Activated naive CD4-positive, alpha-beta T cell treated with anti-CD3 and anti-CD28 coated beads for 36 hours (primary cell): ENCODE measurements around the gene HSPG2. TPM values are rescaled to one million over a fixed set of nuclear protein-coding genes. Genes with fewer than 3 reads are reported as not detected.

Source experiments
- CTCF ChIA-PET: fragments of 350-600 bp; sonication (Branson Sonifier 250); formaldehyde crosslinking; loops from one replicate; lab custom pipeline; 2021; ENCODE audit warnings: antibody characterized with exemption; lab: Charles Lee
- DNase-seq: peaks from one replicate; pipeline ENCODE4 v3.0.0-alpha.2; 2020
- H3K27ac Mint-ChIP-seq: one replicate; pipeline ENCODE4 v1.8.0; 2021; ENCODE audit warnings: mild to moderate bottlenecking, mixed read lengths
- H3K27me3 Mint-ChIP-seq: one replicate; pipeline ENCODE4 v1.8.0; 2021; ENCODE audit warnings: low read depth, mixed read lengths
- H3K36me3 Mint-ChIP-seq: one replicate; pipeline ENCODE4 v1.8.0; 2021; ENCODE audit warnings: low read depth, mixed read lengths
- H3K4me1 Mint-ChIP-seq: one replicate; pipeline ENCODE4 v1.8.0; 2021; ENCODE audit warnings: low read depth, mixed read lengths
- H3K4me3 Mint-ChIP-seq: one replicate; pipeline ENCODE4 v1.8.0; 2021; ENCODE audit warnings: mild to moderate bottlenecking, moderate library complexity, mixed read lengths
- H3K9me3 Mint-ChIP-seq: one replicate; pipeline ENCODE4 v1.8.0; 2021; ENCODE audit warnings: mixed read lengths
- intact Hi-C: fragments of 100-400 bp; cut with micrococcal nuclease; formaldehyde crosslinking; loops from one replicate; pipeline ENCODE4 v1.15.1; 2023
- total RNA-seq, 2 experiments: library from RNA; stranded (reverse); gene quantifications; one replicate each; pipeline ENCODE4 v1.2.3, GENCODE V29; 2021

The HSPG2 gene
- total RNA-seq, 2 experiments from 2014 or later: 4.5 to 4.9 TPM

- peak; percentile 38 for DNase-seq
- no peaks in the 10 kb centered on the region for H3K36me3 Mint-ChIP-seq
- H3K27me3 Mint-ChIP-seq: no peaks in the 10 kb centered on the region
- peaks cover 17% of the 10 kb centered on the region for H3K4me1 Mint-ChIP-seq
- H3K4me3 Mint-ChIP-seq: no peak overlapping the region
- no peaks in the 10 kb centered on the region for H3K9me3 Mint-ChIP-seq
- intact Hi-C loops: no loop called here
- CTCF ChIA-PET: no interaction called here
- no peak overlapping the region for H3K27ac Mint-ChIP-seq
These were observed 32.2 kb downstream of the HSPG2 start for GRCh38 chr1:21904704-21905520.

DNA sequence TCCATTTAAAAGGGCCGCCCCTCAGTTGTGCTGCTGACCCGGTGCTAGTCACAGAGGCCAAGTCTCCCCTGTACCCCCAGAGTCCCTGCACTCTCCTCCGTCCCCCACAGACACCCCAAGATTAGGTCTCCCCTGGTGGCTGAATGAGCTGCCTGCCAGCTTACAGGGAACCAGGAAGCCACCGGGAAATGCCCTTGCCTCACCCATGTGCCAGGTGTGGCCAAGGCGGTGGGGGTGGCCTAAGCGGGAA is 32.7 kb downstream of the HSPG2 start:
- no peaks in the 10 kb centered on the region for H3K36me3 Mint-ChIP-seq
- H3K27me3 Mint-ChIP-seq: no peaks in the 10 kb centered on the region
- no peak overlapping the region for H3K4me3 Mint-ChIP-seq
- no peaks in the 10 kb centered on the region for H3K9me3 Mint-ChIP-seq
- H3K27ac Mint-ChIP-seq: no peak overlapping the region
- CTCF ChIA-PET: no interaction called here
- H3K4me1 Mint-ChIP-seq: peaks cover 11% of the 10 kb centered on the region
- intact Hi-C loops: no loop called here
- DNase-seq: no peak

DNA sequence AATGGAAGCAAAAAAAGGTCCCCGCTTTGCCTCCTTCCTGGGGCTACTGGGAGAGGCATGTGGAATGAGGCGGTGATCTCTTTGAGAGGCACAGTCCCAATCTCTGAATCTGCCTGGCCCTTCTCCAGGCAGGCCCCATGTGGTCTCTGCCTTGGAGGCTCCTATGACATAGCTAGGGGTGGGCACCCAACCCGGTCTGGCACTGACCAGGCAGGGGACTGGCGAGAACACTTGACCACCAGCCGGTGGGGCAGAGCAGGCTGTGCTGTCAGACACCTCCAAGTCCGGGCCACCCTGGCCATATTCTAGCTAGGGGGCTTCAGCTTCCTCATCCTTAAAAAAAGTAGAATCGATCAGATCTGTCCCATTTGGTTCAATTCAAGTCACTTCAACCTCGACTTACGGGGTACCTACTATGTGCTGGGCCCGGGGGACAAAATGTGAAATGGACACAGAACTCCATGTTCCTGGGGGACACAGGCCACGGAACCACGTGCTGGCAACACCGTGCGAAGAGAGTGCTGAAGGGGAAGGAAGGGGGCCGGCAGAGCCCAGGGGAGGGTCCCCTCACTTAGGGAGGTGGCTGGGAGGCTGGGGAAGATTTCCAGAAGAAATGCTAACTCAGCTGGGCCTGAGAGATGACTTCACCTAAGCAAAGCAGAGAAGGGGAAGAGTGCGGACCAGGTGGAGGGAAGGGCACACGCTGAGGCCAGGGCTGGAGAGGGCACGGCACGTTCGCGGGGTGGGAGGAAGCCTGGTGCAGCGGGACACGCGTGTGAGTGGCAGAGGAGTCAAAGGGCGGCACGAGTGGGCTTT is 33.3 kb downstream of the HSPG2 start:
- H3K36me3 Mint-ChIP-seq: no peaks in the 10 kb centered on the region
- CTCF ChIA-PET: no interaction called here
- H3K9me3 Mint-ChIP-seq: no peaks in the 10 kb centered on the region
- no peak overlapping the region for H3K4me3 Mint-ChIP-seq
- no peak for DNase-seq
- intact Hi-C loops: no loop called here
- no peaks in the 10 kb centered on the region for H3K27me3 Mint-ChIP-seq
- H3K4me1 Mint-ChIP-seq: peaks cover 9% of the 10 kb centered on the region
- no peak overlapping the region for H3K27ac Mint-ChIP-seq

DNA sequence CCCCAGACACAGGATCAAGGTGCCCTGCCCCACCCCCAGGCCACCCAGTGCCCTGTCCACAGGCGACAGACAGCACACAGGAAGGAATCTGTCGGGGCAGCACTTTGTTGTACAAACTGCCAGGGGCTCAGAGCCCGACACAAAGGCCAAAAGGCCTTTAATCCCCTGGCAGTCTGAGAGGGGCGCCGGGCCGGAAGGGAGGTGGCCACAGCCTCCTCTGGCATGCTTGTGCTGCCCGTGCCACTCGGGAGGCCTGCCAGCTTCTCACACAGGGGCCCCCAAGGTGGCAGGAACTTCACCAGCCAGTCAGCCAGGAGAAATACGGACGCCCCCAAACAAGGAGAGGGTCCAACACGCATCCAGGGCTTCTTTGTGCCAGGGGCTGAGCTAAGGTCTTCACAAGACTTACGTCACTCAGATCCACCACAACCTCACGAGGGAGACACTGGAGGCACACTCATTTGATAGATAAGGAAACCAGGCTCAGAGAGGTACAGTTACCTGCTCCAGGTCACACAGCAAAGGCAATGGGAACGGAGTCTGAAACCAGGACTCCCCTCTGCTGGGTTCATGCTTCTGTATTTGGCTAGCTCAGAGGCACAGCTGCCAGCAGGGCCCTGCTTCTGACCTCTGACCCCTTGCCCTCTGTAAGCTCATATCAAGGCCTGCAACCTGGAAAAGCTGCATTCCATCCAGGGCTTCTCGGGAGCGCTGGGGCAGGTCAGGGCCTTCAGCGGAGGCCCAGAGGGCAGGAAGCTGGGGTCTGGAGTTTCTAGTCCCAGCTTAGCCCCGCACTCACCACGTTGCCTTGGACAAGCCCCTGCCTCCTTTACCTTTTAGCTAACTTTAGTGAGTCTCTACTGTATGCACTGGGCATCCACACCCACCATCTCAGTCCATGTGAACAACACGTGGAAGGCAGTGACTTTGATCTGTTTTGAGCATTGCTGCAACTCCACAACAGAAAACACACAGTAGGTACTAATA is 34.8 kb downstream of the HSPG2 start:
- H3K9me3 Mint-ChIP-seq: no peaks in the 10 kb centered on the region
- no peaks in the 10 kb centered on the region for H3K27me3 Mint-ChIP-seq
- no peaks in the 10 kb centered on the region for H3K36me3 Mint-ChIP-seq
- no peak overlapping the region for H3K4me3 Mint-ChIP-seq
- intact Hi-C loops: no loop called here
- H3K4me1 Mint-ChIP-seq: peaks cover 9% of the 10 kb centered on the region
- CTCF ChIA-PET: interaction anchor here (0.6 to 0.8 kb wide), 3 partner anchors 54 to 241 kb away, joined by 3 read pairs; no protein-coding TSS in a partner anchor
- DNase-seq: no peak
- no peak overlapping the region for H3K27ac Mint-ChIP-seq

- DNase-seq: no peak
- no peak overlapping the region for H3K4me3 Mint-ChIP-seq
- peaks cover 9% of the 10 kb centered on the region for H3K4me1 Mint-ChIP-seq
- no peaks in the 10 kb centered on the region for H3K27me3 Mint-ChIP-seq
- no peak overlapping the region for H3K27ac Mint-ChIP-seq
- H3K9me3 Mint-ChIP-seq: no peaks in the 10 kb centered on the region
- CTCF ChIA-PET: no interaction called here
- no peaks in the 10 kb centered on the region for H3K36me3 Mint-ChIP-seq
- intact Hi-C loops: no loop called here
These were observed 35.6 kb downstream of the HSPG2 start for GRCh38 chr1:21901473-21901847.

DNA sequence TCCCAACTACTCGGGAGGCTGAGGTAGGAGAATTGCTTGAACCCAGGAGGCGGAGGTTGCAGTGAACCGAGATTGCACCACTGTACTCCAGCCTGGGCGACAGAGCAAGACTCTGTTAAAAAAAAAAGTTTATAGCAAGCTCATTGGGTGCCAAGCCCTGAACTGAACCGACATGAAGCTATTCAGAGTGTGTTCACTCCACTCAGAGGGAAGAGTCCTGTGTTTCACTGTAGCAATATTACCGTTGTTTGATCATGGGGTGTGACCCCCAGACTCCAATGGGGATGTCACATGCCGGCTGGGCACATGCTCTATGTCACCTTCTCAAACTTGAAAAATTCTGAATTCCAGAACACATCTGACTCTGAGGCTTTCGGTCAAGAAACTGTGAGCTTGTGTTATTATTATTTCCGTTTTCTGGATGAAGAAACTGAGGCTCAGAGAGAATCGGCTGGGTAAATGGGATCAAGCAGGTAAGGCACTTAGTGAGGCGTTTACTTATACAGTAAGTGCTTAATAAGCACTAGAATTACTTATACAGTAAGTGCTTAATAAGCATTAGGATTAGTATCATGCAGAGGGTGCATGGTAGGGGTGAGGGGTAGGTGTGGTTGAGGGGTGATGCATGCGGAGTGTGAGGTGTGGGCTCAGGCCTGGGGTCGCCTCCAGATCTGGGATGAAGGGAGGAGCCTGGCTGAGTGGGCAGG is 36.2 kb downstream of the HSPG2 start:
- H3K27me3 Mint-ChIP-seq: no peaks in the 10 kb centered on the region
- intact Hi-C loops: no loop called here
- no peak overlapping the region for H3K27ac Mint-ChIP-seq
- CTCF ChIA-PET: no interaction called here
- H3K9me3 Mint-ChIP-seq: no peaks in the 10 kb centered on the region
- H3K36me3 Mint-ChIP-seq: no peaks in the 10 kb centered on the region
- no peak for DNase-seq
- H3K4me3 Mint-ChIP-seq: no peak overlapping the region
- peaks cover 9% of the 10 kb centered on the region for H3K4me1 Mint-ChIP-seq

- intact Hi-C loops: no loop called here
- Mint-ChIP-seq H3K27ac (no peak overlapping the region), H3K27me3 (no peaks in the 10 kb centered on the region), H3K4me3 (no peak overlapping the region), H3K4me1 (peaks cover 5% of the 10 kb centered on the region), H3K36me3 (no peaks in the 10 kb centered on the region), H3K9me3 (no peaks in the 10 kb centered on the region)
- DNase-seq: no peak
- CTCF ChIA-PET: no interaction called here
These were observed 37.1 kb downstream of the HSPG2 start for GRCh38 chr1:21899987-21900386.

DNA sequence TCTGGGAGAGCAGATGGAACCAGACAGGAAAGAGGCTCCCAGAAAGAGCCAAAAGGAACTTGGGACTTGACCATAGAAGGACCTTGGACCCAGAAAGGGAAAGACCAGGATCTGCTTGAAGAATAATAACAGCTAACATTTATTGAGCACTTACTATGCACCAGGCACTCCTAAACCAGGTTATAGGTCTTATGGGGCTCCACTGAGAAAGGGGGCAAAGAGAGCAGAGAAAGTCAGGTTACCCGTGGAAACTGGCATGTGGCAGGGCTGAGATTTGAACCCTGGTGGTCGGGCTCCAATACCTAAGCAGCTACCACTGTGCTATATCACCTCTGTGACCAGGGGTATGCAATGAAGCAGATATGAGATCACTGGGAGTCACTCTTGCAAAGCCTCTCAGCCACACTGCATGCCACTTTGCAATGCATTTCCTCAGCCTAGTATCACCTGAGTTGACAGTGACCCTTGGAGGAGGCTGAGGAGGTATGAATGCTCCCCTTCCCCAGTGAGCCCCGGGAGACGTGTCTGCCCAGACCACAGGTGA is 37.8 kb downstream of the HSPG2 start:
- no peak overlapping the region for H3K4me3 Mint-ChIP-seq
- no peaks in the 10 kb centered on the region for H3K36me3 Mint-ChIP-seq
- H3K9me3 Mint-ChIP-seq: no peaks in the 10 kb centered on the region
- CTCF ChIA-PET: no interaction called here
- intact Hi-C loops: no loop called here
- H3K27me3 Mint-ChIP-seq: no peaks in the 10 kb centered on the region
- no peak for DNase-seq
- no peak overlapping the region for H3K27ac Mint-ChIP-seq
- peaks cover 3% of the 10 kb centered on the region for H3K4me1 Mint-ChIP-seq

DNA sequence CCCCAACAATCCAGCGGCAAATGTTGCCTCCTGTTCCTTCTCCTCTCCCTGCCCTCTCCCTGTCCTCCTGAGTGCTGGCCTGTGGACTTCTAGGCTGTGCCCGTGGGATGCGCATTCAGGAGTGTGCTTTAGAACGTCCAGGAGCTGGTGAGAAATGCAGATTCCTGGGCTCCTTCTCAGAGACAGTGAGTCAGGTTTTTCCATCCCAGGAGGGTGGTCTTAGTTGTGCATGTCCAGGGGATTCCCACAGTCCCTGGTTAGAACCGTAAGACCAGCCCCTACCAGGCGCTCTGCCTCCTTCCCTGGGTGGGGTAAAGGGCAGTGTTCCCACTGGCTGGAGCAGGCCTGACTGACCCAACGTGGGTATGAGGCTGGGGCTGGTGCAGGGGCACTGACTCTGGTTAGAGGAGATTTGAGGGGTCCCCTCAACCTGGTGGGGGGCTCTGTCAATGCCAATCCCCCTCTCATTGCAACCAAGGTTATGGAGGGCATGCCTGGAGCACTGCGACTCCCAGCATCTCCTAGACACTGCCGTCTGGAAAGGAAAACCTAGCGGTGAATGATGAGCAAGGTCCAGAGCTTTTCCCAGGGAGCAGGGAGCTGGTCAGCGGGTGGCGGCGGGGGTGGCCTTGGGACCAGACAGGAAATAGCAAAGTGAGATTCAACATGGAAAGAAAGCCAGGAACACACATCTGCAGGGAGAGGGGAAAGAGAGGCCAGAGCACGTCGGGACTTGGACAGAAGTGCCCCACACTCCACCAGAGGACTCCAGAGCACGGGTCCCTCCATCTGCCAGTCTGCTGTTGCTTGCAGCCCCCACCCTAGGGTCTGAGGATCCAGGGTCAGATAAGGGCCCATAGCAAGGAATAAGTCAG is 38.5 kb downstream of the HSPG2 start:
- no peaks in the 10 kb centered on the region for H3K4me1 Mint-ChIP-seq
- no peak overlapping the region for H3K27ac Mint-ChIP-seq
- intact Hi-C loops: no loop called here
- DNase-seq: no peak
- no peaks in the 10 kb centered on the region for H3K36me3 Mint-ChIP-seq
- no peaks in the 10 kb centered on the region for H3K27me3 Mint-ChIP-seq
- CTCF ChIA-PET: no interaction called here
- H3K9me3 Mint-ChIP-seq: no peaks in the 10 kb centered on the region
- H3K4me3 Mint-ChIP-seq: no peak overlapping the region

GRCh38 chr1:21897844-21898243 is 39.3 kb downstream of the HSPG2 start:
- H3K9me3 Mint-ChIP-seq: no peaks in the 10 kb centered on the region
- H3K4me1 Mint-ChIP-seq: no peaks in the 10 kb centered on the region
- CTCF ChIA-PET: no interaction called here
- no peak overlapping the region for H3K4me3 Mint-ChIP-seq
- no peaks in the 10 kb centered on the region for H3K27me3 Mint-ChIP-seq
- intact Hi-C loops: no loop called here
- H3K27ac Mint-ChIP-seq: no peak overlapping the region
- no peak for DNase-seq
- no peaks in the 10 kb centered on the region for H3K36me3 Mint-ChIP-seq
